Measurements from ENCODE around the gene ALOX5.

The ALOX5 gene

GRCh38 chr10:45424668-45425404 lies 50.8 kb downstream of the ALOX5 start:
- no peak for DNase-seq (ENCODE audit: low read depth in 3 of 3)

DNA sequence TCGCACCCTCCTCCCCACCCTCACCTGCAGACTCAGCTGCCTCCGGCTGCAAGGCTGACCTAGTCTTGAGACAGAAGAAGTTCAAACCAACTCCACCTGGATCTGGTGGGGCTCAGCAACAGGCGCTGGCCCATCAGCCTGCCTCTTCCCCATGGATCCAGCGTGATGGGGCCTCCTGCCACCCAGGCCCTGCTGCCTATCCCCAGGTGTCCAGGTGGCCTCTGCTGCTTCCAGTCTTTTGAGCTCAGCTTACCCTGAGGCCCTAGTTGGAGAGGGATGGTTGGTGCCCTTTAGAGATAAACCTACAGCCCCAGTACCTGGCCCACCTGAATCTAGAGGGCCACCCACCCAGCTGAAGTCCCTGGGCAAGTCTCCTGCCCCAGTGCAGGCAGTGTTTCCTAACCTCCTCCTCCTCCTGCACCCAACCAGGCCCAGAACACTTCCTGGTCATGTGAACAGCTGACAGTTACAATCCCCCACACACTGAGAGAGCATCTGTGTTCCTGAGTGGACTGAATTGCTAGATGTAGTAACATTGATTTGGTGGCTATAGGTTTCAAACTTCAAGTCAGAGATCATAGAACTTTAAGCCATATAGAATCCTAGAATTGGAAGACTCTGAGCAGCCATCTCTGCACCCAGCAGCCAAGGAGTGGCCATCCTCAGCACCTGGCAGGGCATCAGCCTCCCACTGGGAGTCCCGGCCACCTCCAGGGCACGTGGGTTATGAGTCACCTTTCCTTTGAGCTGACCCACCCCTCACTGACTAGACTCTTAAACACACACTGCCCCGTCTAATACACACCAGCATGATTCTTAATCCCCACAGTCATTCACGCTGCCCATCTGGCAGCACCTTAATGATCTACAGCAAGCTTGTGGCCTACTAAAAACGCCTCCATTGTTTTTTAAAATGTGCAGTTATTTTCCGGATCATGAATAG lies 51.9 kb downstream of the ALOX5 start:
- DNase-seq (ENCODE audit: low read depth in 3 of 3), result no peak

DNA sequence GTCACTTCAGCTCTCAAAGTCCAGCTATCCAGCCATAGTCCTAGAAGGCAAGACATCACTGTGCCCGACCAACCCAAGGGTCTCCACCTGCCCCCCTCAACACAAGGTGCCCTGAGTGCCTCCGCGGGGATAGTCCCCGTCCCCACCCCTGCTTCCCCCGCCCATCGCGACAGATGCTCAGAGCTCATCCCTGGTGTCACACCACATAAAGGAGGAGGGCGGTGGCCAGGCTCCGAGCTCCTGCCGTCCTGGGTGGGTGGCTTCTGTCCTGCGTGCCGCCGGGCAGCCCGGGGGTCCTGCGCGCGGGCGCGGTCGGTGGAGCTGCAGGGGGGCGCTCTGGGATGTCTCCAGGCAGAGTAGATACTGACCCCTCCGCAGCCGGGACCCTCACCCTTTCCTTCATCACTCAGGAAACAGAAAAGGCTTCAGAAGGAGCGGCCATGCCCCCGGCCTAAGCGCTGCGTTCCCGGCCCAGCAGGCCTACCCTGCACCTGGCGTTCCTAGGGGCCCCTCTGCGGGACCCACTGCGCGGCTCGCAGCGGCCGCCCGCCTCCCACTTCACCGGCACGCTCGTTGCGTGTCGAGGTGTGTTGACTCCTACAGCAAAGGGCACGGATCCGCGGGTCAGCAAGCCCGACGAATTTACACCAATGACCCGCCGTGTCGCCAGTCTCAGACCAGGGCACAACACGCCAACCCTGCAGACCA lies 53.4 kb downstream of the ALOX5 start:
- DNase-seq (ENCODE audit: low read depth in 3 of 3), result no peak

DNA sequence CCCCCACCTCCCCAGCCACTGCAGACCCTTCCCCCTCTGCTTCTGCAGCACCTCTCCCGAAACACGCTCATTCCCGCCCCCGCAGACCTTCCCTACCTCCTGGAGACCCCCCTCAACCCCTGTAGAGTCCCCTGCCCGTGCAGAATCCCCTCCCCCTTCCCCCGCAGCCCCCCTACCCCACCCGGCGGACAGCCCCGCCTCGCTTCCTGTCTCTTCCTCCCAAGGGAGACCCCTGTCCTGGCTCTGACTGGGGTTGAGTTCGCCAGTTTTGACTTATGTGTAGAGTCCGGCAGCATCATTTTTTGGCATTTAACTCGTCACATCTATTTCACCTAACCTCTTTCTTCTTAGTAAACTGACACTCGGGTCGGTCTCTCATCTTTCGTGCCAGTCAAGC lies 54.0 kb downstream of the ALOX5 start:
- no peak for DNase-seq (ENCODE audit: low read depth in 3 of 3)

DNA sequence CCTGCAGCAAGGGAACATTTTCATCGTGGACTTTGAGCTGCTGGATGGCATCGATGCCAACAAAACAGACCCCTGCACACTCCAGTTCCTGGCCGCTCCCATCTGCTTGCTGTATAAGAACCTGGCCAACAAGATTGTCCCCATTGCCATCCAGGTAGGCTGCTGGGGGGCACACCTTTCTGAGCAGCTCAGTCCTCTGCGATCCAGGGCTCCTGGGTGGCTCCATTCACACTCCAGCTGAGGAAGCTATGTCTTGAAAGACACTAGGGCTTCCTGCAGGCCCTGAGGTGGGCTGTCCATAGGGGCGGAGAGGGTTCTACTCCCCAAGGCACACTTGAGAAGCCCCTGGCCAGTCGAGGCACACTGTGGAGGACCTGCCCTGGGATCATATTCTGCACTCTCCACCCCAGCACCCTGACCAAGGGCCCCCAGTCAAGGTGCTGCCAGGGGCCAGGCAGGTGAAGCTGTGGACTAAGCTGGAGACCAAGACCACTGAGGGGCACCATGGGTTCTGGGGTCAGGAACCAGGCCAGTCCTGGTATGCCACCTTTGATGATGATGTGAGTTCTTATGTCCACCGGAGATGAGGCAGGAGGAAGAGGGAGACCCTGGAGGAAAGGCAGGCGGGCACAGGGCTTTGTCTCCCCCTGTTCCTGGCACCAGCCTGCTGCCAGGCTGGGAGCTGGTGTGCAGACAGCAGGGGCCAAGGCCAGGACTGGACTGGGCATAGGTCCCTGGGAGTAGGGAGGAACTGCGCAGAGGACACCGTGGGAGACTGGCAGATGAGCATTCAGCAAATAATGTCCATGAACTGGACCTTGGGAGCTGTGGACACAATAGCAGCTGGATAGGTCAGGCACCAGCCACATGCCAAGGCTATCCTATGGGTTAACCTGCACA lies 54.8 kb downstream of the ALOX5 start:
- DNase-seq (ENCODE audit: low read depth in 3 of 3), result no peak

DNA sequence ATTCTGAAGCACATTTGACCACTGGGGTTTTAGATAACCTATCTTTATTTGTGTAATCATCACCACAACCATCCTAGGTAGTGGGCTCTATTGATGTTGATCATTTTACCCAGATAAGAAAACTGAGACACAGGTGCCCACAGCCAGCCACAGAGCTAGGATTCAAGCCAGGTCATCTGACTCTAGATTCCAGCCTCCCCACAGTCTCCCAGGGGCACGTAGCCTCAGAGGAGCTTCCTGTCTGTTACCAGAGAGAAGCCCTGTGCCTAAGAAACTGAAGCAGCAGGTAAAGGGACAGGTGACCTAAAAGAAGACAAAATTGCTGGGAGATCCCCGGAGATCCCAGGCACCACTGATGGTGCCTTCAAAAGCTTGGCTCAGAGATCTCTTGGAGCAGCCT lies 55.8 kb downstream of the ALOX5 start:
- no peak for DNase-seq (ENCODE audit: low read depth in 3 of 3)

DNA sequence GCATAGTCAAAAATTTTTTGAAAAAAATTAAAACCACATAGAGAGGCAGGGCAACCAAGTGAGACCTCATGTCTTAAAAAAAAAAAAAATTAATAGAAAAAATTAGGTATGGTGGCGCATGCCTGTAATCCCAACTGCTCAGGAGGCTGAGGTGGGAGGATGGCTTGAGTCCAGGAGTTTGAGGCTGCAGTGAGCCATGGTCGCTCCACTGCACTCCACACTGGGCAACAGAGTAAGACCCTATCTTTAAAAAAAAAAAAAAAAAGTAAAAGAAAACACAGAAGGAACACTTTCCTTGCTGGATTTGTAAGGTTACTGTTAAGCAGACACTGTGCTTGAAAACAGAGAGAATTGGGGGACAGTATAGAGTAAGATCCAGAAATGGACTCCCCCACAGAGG lies 58.1 kb downstream of the ALOX5 start:
- no peak for DNase-seq (ENCODE audit: low read depth in 3 of 3)

DNA sequence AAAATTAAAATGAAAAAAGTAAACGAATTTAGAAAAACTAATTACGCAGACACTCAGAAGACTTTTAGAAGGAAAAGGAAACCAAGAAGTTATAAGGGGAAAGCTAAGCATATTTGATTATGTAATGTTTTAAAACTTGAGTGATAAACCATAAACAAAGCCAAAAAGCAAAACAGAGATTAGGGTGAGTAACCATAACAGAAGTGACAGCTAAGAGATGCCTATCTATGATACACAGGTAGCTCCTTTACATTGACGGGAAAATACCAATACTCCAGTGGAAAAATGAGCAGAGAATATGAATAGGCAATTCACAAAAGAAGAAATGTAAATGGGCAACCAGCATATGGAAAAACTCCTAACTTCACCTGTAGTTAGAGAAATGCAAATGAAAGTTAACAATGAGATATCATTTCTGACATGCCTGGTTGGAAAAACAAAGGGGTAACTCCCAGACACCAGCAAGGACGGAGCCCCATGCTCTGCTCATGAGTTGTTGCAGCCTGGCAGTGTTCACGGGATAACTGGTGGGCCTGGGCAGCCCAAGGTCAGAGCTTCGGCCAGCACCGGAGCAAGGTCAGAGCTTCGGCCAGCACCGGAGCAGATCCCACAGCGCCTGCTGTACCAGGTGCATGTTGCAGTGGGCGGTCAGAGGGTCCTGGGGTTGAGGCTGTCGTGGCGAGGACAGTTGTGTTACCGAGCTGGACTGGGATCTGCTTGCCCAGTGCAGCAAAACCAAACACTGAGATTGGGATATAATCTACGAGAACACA lies 58.9 kb downstream of the ALOX5 start:
- DNase-seq (ENCODE audit: low read depth in 3 of 3), result no peak

- no peak for DNase-seq (ENCODE audit: low read depth in 3 of 3)
Observed at GRCh38 chr10:45433716-45434469, 59.9 kb downstream of the ALOX5 start.

DNA sequence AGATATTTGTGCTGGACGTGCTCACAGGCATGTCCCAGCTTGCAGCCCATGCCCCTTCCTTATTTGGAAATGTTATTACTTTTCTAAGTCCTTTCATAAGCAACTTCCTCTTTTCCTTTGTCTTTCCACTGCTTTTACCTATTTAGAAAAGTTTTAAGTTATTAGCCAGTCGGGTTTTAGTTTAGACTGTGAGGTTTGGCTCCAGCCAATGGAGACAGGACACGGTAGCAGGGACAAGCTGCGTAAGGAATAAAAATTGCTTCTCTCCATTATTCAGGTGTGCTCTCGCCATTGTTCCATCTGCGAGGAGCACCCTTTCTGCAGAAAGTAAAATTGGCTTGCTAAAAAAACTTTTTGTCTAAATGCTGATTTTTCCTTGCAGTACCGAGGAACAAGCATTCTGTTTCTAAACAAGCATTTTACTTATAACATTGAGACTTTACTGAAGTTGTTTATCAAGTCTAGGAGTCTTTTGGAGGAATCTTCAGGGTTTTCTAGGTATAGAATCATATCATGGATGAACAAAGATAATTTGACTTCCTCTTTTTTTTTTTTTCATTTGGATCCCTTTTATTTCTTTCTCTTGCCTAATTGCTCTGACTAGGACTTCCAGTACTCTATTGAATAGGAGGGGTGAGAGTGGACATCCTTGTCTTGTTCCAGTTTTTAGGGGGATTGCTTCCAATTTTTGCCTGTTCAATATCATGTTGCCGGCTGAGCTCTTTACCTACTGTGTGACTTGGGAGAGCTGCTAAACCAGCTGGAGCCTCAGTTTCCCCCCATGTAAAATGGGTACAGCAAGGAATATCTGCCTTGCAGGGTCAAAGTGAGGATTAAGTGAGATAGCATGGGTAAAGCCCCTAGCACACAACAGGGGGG lies 63.8 kb downstream of the ALOX5 start:
- no peak for DNase-seq (ENCODE audit: low read depth in 3 of 3)

GRCh38 chr10:45438466-45439090 lies 64.6 kb downstream of the ALOX5 start:
- DNase-seq (ENCODE audit: low read depth in 3 of 3), result no peak

DNA sequence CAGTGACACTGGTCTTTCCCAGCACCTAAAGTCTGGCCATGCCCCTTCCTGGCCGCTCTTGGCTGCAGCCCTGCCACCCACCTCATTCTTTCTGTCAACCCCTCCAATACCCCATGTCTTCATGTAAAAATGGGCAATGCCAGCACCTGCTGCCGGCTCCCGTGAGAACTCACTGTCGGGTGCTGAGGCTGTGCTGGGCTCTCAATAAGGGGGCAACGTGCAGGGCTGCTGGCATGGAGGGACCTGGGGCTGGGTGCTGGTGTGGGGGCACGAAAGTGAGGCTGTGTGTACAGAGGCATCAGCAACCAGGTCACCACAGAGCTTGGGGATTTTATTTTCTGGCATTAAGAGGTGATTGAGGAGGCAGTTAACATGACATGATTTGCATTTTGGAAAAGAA lies 65.3 kb downstream of the ALOX5 start:
- no peak for DNase-seq (ENCODE audit: low read depth in 3 of 3)

- DNase-seq (ENCODE audit: low read depth in 3 of 3), result no peak
Observed at GRCh38 chr10:45439873-45440272, 65.9 kb downstream of the ALOX5 start.

DNA sequence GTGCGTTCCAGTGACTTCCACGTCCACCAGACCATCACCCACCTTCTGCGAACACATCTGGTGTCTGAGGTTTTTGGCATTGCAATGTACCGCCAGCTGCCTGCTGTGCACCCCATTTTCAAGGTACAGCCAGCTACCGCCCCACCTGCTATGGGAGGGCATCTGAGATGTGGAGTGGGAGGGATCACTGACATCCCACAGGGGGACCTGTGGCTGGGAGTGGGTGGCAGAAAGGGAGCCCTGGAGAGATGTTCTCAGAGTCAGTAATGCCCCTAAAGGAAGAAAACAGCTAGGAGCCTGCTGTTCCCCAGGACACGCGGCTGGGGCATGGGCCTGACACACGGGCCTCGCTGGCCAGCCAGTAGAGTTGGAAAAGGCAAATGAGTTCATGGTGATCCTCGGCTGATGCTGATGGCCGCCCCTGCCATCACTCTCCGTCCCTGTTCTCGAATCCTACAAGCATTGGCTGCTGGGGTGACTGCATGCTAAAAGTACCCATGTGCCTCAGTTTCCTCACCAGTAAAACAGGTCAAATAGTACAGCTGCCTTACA lies 66.6 kb downstream of the ALOX5 start:
- DNase-seq (ENCODE audit: low read depth in 3 of 3), result no peak

GRCh38 chr10:45441239-45442190 lies 67.5 kb downstream of the ALOX5 start:
- no peak for DNase-seq (ENCODE audit: low read depth in 3 of 3)

DNA sequence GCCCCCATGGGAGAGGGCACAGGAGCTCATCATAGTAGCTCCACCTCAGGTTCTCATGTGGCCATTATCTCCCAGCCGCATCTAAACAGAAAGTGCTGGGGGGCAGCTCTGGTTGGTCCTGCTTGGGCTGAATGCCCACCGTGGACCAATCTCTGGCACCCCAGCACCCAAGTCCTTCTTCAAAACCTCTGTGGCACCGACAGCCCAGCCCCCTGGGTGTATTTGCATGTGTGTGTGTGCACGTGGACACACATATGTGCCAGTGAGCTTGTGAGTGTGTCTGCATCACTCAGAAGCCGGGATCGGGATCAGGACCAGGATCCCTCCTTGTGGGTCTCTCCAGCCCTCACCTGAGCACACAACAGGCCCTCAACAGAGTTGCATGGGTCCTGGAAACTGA lies 68.2 kb downstream of the ALOX5 start:
- no peak for DNase-seq (ENCODE audit: low read depth in 3 of 3)

DNA sequence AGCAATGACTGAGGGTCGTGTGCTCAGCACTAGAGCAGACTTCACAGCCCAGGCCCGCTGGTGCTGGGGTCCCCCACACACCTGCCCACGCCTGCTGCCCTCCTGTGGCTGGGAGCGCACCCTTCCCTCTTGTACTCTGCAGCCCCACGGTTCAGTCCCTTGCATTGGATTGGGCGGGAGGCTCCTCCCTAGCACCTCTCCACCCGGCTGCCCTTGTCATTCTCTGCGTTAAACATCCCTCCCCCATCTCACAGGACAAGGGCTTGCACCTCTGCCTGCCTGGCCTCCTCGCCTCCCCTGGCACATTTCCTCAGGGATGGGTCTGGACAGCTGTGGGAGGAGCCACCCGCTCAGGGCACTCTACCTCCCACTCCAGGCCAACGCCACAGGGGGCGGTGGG lies 68.6 kb downstream of the ALOX5 start:
- no peak for DNase-seq (ENCODE audit: low read depth in 3 of 3)
